SU-DHL-6 (cell line): ENCODE results near the gene HSPBP1.

Source experiments
- H2AFZ ChIP-seq: fragments of 200-600 bp; sonication (generic); 2 replicates; pipeline ENCODE4 v1.6.1; 2014; ENCODE audit warnings: low read depth, mild to moderate bottlenecking, moderate library complexity, mixed read lengths, antibody characterized with exemption, low read length; ENCODE audit not compliant: severe bottlenecking
- H3F3A ChIP-seq: fragments of 200-600 bp; shearing (Covaris generic); 2 replicates; pipeline ENCODE4 v1.6.0; 2016; ENCODE audit warnings: antibody characterized with exemption, mild to moderate bottlenecking; ENCODE audit not compliant: insufficient read depth
- H3K27ac ChIP-seq: fragments of 200-600 bp; sonication (generic); 2 replicates; pipeline ENCODE4 v1.5.1; 2016; ENCODE audit warnings: low read depth, mild to moderate bottlenecking, low read length, moderate library complexity, mixed read lengths
- H3K27me3 ChIP-seq: fragments of 200-600 bp; sonication (generic), shearing (Covaris generic); 2 replicates; pipeline ENCODE4 v1.6.0; 2014; ENCODE audit warnings: mild to moderate bottlenecking, low read length
- H3K36me3 ChIP-seq: fragments of 200-600 bp; sonication (generic); 2 replicates; pipeline ENCODE4 v1.6.1; 2014; ENCODE audit warnings: mild to moderate bottlenecking, low read length, mixed read lengths
- H3K4me2 ChIP-seq: fragments of 300-600, 200-600 bp; shearing (Covaris generic), sonication (generic); 2 replicates; pipeline ENCODE4 v1.6.0; 2014; ENCODE audit warnings: low read length, low read depth, mild to moderate bottlenecking; ENCODE audit not compliant: poor library complexity, severe bottlenecking
- H3K4me3 ChIP-seq: fragments of 200-600 bp; sonication (generic); 2 replicates; pipeline ENCODE4 v1.5.1; 2014; ENCODE audit warnings: antibody characterized with exemption, low read length, mild to moderate bottlenecking, mixed read lengths; ENCODE audit not compliant: insufficient read depth, poor library complexity, severe bottlenecking
- H3K79me2 ChIP-seq: fragments of 200-600 bp; sonication (generic); 2 replicates; pipeline ENCODE4 v1.6.1; 2014; ENCODE audit warnings: mild to moderate bottlenecking, low read length, moderate library complexity; ENCODE audit not compliant: insufficient read depth
- H3K9ac ChIP-seq: fragments of 200-600 bp; sonication (generic); 2 replicates; pipeline ENCODE4 v1.7.0; 2014; ENCODE audit warnings: mild to moderate bottlenecking, low read length
- H3K9me2 ChIP-seq: fragments of 200-600 bp; sonication (generic); replicated peaks from 2 replicates; pipeline ENCODE4 v1.6.1; 2014; ENCODE audit warnings: low read length; ENCODE audit not compliant: insufficient read depth
- H3K9me3 ChIP-seq: fragments of 200-600 bp; sonication (generic); 2 replicates; pipeline ENCODE4 v1.6.1; 2014; ENCODE audit warnings: low read length, mixed read lengths; ENCODE audit not compliant: insufficient read depth
- H4K20me1 ChIP-seq: fragments of 200-600 bp; sonication (generic); 2 replicates; pipeline ENCODE4 v1.6.1; 2014; ENCODE audit warnings: low read depth, mild to moderate bottlenecking, antibody characterized with exemption, low read length, moderate library complexity, mixed read lengths
- CTCF ChIP-seq: fragments of 200-600 bp; sonication (generic); IDR thresholded peaks from one replicate; pipeline ENCODE4 v1.5.1; 2017; ENCODE audit warnings: antibody characterized with exemption, mild to moderate bottlenecking, low read length, moderate library complexity; ENCODE audit not compliant: insufficient read depth, poor library complexity, severe bottlenecking
- EZH2phosphoT487 ChIP-seq: fragments of 200-600 bp; sonication (generic), shearing (Covaris generic); conservative IDR thresholded peaks from 2 replicates; pipeline ENCODE4 v1.6.1; 2018; ENCODE audit warnings: mild to moderate bottlenecking, antibody characterized with exemption, low read length, moderate library complexity, mixed read lengths

The HSPBP1 gene

GRCh38 chr19:55251341-55252081, 28.4 kb downstream of the HSPBP1 start:
- Histone ChIP-seq H3K27me3 (no peaks in the 10 kb centered on the region), H3K36me3 (no peaks in the 10 kb centered on the region), H4K20me1 (peaks cover 8% of the 10 kb centered on the region; the same call in 1 of the 2 replicates), H3K79me2 (peaks cover 100% of the 10 kb centered on the region), H2AFZ (no peak overlapping the region), H3K9me3 (no peaks in the 10 kb centered on the region), H3K4me2 (peak overlapping the region; percentile 35), H3K27ac (peak overlapping the region; percentile 44), H3K9ac (peak overlapping the region; percentile 5; the same call in 1 of the 2 replicates), H3K4me3 (no peak overlapping the region), H3K9me2 (no peaks in the 10 kb centered on the region), H3F3A (peaks cover 30% of the 10 kb centered on the region)
- TF ChIP-seq EZH2phosphoT487 (no peak), CTCF (no peak)

- no peak overlapping the region for H3K9ac ChIP-seq
- no peak overlapping the region for H3K4me2 ChIP-seq
- H3K79me2 ChIP-seq = peaks cover 90% of the 10 kb centered on the region
- H3K36me3 ChIP-seq = peaks cover 3% of the 10 kb centered on the region; the same call in 1 of the 2 replicates
- no peak overlapping the region for H2AFZ ChIP-seq
- H3F3A ChIP-seq = peaks cover 23% of the 10 kb centered on the region
- no peaks in the 10 kb centered on the region for H3K9me2 ChIP-seq
- H3K4me3 ChIP-seq = no peak overlapping the region
- no peak overlapping the region for H3K27ac ChIP-seq
- TF ChIP-seq EZH2phosphoT487 = no peak
- no peak for TF ChIP-seq CTCF
- H3K27me3 ChIP-seq = no peaks in the 10 kb centered on the region
- H3K9me3 ChIP-seq = no peaks in the 10 kb centered on the region
- H4K20me1 ChIP-seq = peaks cover 8% of the 10 kb centered on the region; the same call in 1 of the 2 replicates
These were observed 29.5 kb downstream of the HSPBP1 start for GRCh38 chr19:55250262-55251036.

- no peak overlapping the region for H3K27ac ChIP-seq
- peaks cover 84% of the 10 kb centered on the region for H3K79me2 ChIP-seq
- no peak overlapping the region for H3K4me2 ChIP-seq
- H3K9ac ChIP-seq = no peak overlapping the region
- peaks cover 16% of the 10 kb centered on the region for H3F3A ChIP-seq
- peaks cover 3% of the 10 kb centered on the region; the same call in 1 of the 2 replicates for H3K36me3 ChIP-seq
- H3K27me3 ChIP-seq = no peaks in the 10 kb centered on the region
- H2AFZ ChIP-seq = no peak overlapping the region
- peaks cover 8% of the 10 kb centered on the region; the same call in 1 of the 2 replicates for H4K20me1 ChIP-seq
- H3K9me2 ChIP-seq = no peaks in the 10 kb centered on the region
- H3K4me3 ChIP-seq = no peak overlapping the region
- no peaks in the 10 kb centered on the region for H3K9me3 ChIP-seq
- no peak for TF ChIP-seq EZH2phosphoT487
- no peak for TF ChIP-seq CTCF
These were observed 30.1 kb downstream of the HSPBP1 start for GRCh38 chr19:55249841-55250240.
